B cell (primary cell): Measurements from ENCODE around the gene KRTAP5-1. TPM values are rescaled to one million over a fixed set of nuclear protein-coding genes. Genes with fewer than 3 reads are reported as not detected.
A peak's percentile ranks its signal among the peaks of the same experiment; 100 is the strongest.
"Not testable (repeated sequence)": the region's sequence is repeated elsewhere in the genome, so short reads cannot be mapped to it uniquely, and the experiment has no call there.

Experiments used
- ATAC-seq: fragments of 200-7000 bp; cut with Tn5 transposase; one replicate; pipeline ENCODE4 v1.10.0; 2021; ENCODE audit warnings: low read depth, mild to moderate bottlenecking, moderate number of reproducible peaks, moderate library complexity
- CTCF ChIA-PET: fragments of 350-600 bp; sonication (Branson Sonifier 250); formaldehyde crosslinking; loops from one replicate; lab custom pipeline; 2021; ENCODE audit warnings: antibody characterized with exemption, inconsistent platforms; lab: Charles Lee
- POLR2A ChIA-PET: fragments of 350-600 bp; sonication (Branson Sonifier 250); formaldehyde crosslinking; loops from one replicate; lab custom pipeline; 2021; ENCODE audit warnings: antibody characterized with exemption; lab: Charles Lee
- DNase-seq: peaks from one replicate; pipeline ENCODE4 v3.0.0; 2013
- H2AFZ ChIP-seq: 2 replicates; pipeline ENCODE4 v1.6.1; 2012; ENCODE audit warnings: mild to moderate bottlenecking, low read depth, low read length; ENCODE audit not compliant: insufficient read depth, poor library complexity, severe bottlenecking
- H3K27ac ChIP-seq, 2 donors: 1 replicate in 1 of 2; 2 replicates in 1 of 2; pipeline ENCODE4 v1.5.1; 2012 to 2013; ENCODE audit warnings: low read length in 2 of 2, mild to moderate bottlenecking in 2 of 2, moderate library complexity in 1 of 2
- H3K27me3 ChIP-seq, 4 experiments: fragments of 200-600 bp in 1 of 4; sonication (generic) in 1 of 4; replicated peaks in 1 of 4; 1 replicate in 2 of 4; 2 replicates in 2 of 4; pipeline versions ENCODE4 v1.6.1 to v1.7.0; 2013 to 2016; ENCODE audit warnings: low read length in 3 of 4, mild to moderate bottlenecking in 2 of 4, mixed read lengths in 1 of 4, moderate library complexity in 1 of 4; ENCODE audit not compliant: insufficient read depth in 4 of 4, control insufficient read depth in 3 of 4; ENCODE audit errors: control extremely low read depth in 1 of 4
- H3K36me3 ChIP-seq, 2 experiments: replicated peaks in 1 of 2; 1 replicate in 1 of 2; 2 replicates in 1 of 2; pipeline versions ENCODE4 v1.6.1 to v1.7.1; 2013; ENCODE audit warnings: low read length in 1 of 2; ENCODE audit not compliant: insufficient read depth in 2 of 2, control insufficient read depth in 1 of 2; ENCODE audit errors: control extremely low read depth in 1 of 2, extremely low read depth in 1 of 2
- H3K4me1 ChIP-seq, 2 donors: fragments of 200-600 bp in 1 of 2; sonication (generic) in 1 of 2; 1 replicate in 1 of 2; 2 replicates in 1 of 2; pipeline versions ENCODE4 v1.5.1 to v1.6.1; 2013 to 2017; ENCODE audit warnings: low read length in 2 of 2; ENCODE audit not compliant: control insufficient read depth in 2 of 2, insufficient read depth in 2 of 2
- H3K4me2 ChIP-seq: replicated peaks from 2 replicates; pipeline ENCODE3; 2012; ENCODE audit warnings: mild to moderate bottlenecking, low read depth, low read length; ENCODE audit not compliant: poor library complexity, severe bottlenecking
- H3K4me3 ChIP-seq, 5 experiments: fragments of 200-600 bp in 1 of 5; sonication (generic) in 1 of 5; 1 replicate in 3 of 5; 2 replicates in 2 of 5; pipeline versions ENCODE4 v1.5.1 to v1.7.0; 2011 to 2016; ENCODE audit warnings: low read length in 4 of 5, mild to moderate bottlenecking in 4 of 5, low read depth in 2 of 5, control low read depth in 1 of 5, moderate library complexity in 1 of 5; ENCODE audit not compliant: insufficient read depth in 1 of 5; ENCODE audit errors: control extremely low read depth in 1 of 5, extremely low read depth in 1 of 5
- H3K79me2 ChIP-seq: fragments of 200-600 bp; sonication (generic); one replicate; pipeline ENCODE4 v1.6.0; 2016; ENCODE audit warnings: low read length; ENCODE audit not compliant: control insufficient read depth, insufficient read depth
- H3K9ac ChIP-seq: fragments of 200-600 bp; sonication (generic); 2 replicates; pipeline ENCODE4 v1.6.1; 2017; ENCODE audit warnings: mild to moderate bottlenecking, low read length, moderate library complexity
- H3K9me3 ChIP-seq, 3 donors: one replicate each; pipeline versions ENCODE4 v1.6.1 to v1.7.1; 2013; ENCODE audit warnings: low read length in 2 of 3; ENCODE audit not compliant: control insufficient read depth in 2 of 3, insufficient read depth in 1 of 3; ENCODE audit errors: control extremely low read depth in 1 of 3
- H4K20me1 ChIP-seq: 2 replicates; pipeline ENCODE4 v1.6.0; 2012; ENCODE audit warnings: mild to moderate bottlenecking, low read length; ENCODE audit not compliant: insufficient read depth, control insufficient read depth, poor library complexity, severe bottlenecking
- H3K27ac Mint-ChIP-seq: one replicate; pipeline ENCODE4 v1.8.0; 2021; ENCODE audit warnings: mixed read lengths
- H3K27me3 Mint-ChIP-seq: one replicate; pipeline ENCODE4 v1.8.0; 2021; ENCODE audit warnings: mixed read lengths
- H3K4me1 Mint-ChIP-seq: one replicate; pipeline ENCODE4 v1.8.0; 2021; ENCODE audit warnings: mixed read lengths
- H3K4me3 Mint-ChIP-seq: one replicate; pipeline ENCODE4 v1.8.0; 2021; ENCODE audit warnings: mixed read lengths
- H3K9me3 Mint-ChIP-seq: one replicate; pipeline ENCODE4 v1.8.0; 2022; ENCODE audit warnings: mixed read lengths; ENCODE audit not compliant: insufficient read depth
- CTCF ChIP-seq: fragments of 200-600 bp; IDR thresholded peaks from one replicate; pipeline ENCODE4 v1.8.0; 2022; ENCODE audit warnings: antibody characterized with exemption, mild to moderate bottlenecking
- EZH2 ChIP-seq: IDR thresholded peaks from 2 replicates; pipeline ENCODE4 v1.6.1; 2012; ENCODE audit warnings: borderline replicate concordance, low read depth, mild to moderate bottlenecking, moderate library complexity, low read length; ENCODE audit not compliant: insufficient read depth, poor library complexity, severe bottlenecking
- WGBS: methylation state at CpG from one replicate; pipeline ENCODE4 v1.1.5; 2013; ENCODE audit warnings: missing lambda C conversion rate; ENCODE audit not compliant: insufficient coverage; 5-methylcytosine and 5-hydroxymethylcytosine counted together
- intact Hi-C: fragments of 100-400 bp; cut with micrococcal nuclease; formaldehyde crosslinking; loops from one replicate; pipeline ENCODE4 v1.10.0; 2022
- polyA plus RNA-seq: library from polyadenylated mRNA; depleted of rRNA; stranded (reverse); fragments of >200 nt; gene quantifications from 2 replicates; pipeline ENCODE4 v1.2.3, GENCODE V29; 2012
- total RNA-seq, 2 donors: library from RNA; stranded (reverse); fragments of 120-200 nt in 1 of 2; gene quantifications; 1 replicate in 1 of 2; 2 replicates in 1 of 2; pipeline versions ENCODE4 v1.2.3 to v1.2.4, GENCODE V29; 2013 to 2022

The KRTAP5-1 gene
- total and polyA plus RNA-seq, 2 donors (not counting 1 experiment from before 2014, with no cell fraction given): not detected

- intact Hi-C loops: no loop called here
- Mint-ChIP-seq H3K27ac (no peak overlapping the region), H3K4me3 (no peak overlapping the region), H3K9me3 (no peaks in the 10 kb centered on the region), H3K4me1 (peaks cover 15% of the 10 kb centered on the region), H3K27me3 (peaks cover 31% of the 10 kb centered on the region)
- Histone ChIP-seq H3K9me3 (no peaks in the 10 kb centered on the region), H3K27ac (no peak overlapping the region), H3K4me1 (peaks cover 0 to 15% of the 10 kb centered on the region in 2 donors), H2AFZ (no peak overlapping the region), H3K4me3 (no peak overlapping the region), H3K36me3 (no peaks in the 10 kb centered on the region), H4K20me1 (no peaks in the 10 kb centered on the region), H3K4me2 (no peak overlapping the region), H3K9ac (no peak overlapping the region), H3K79me2 (no peaks in the 10 kb centered on the region), H3K27me3 (peaks cover 0 to 3% (median 2%) of the 10 kb centered on the region in 4 experiments)
- TF ChIP-seq EZH2: no peak
- TF ChIP-seq CTCF: no peak
- ATAC-seq (no peak), DNase-seq (no peak)
- ChIA-PET CTCF (no interaction called here), POLR2A (no interaction called here)
- WGBS: 55% methylated on average over 1 of the region's 1 CpG
Measured at GRCh38 chr11:1603629-1604028, 18.5 kb upstream of the KRTAP5-1 start.

- H3K9ac ChIP-seq, POLR2A ChIA-PET, H3K9me3 ChIP-seq, H3K27ac ChIP-seq, H2AFZ ChIP-seq, H3K4me2 ChIP-seq, H3K79me2 ChIP-seq, H3K9me3 Mint-ChIP-seq, H4K20me1 ChIP-seq, H3K4me3 ChIP-seq, H3K36me3 ChIP-seq, DNase-seq, intact Hi-C loops, H3K27ac Mint-ChIP-seq, CTCF ChIA-PET: not testable (repeated sequence)
- Histone ChIP-seq H3K4me1 (peaks cover 0 to 15% of the 10 kb centered on the region in 2 donors), H3K27me3 (peaks cover 0 to 11% (median 4%) of the 10 kb centered on the region in 4 experiments)
- peak; percentile 54 for ATAC-seq
- H3K4me3 Mint-ChIP-seq: peak overlapping the region; percentile 12
- 90% methylated on average over 2 of the region's 3 CpGs for WGBS
- H3K4me1 Mint-ChIP-seq: peaks cover 15% of the 10 kb centered on the region
- H3K27me3 Mint-ChIP-seq: peaks cover 39% of the 10 kb centered on the region
Measured at GRCh38 chr11:1601663-1602062, 16.6 kb upstream of the KRTAP5-1 start.
